ENCODE results near the gene GALNT17. TPM values are rescaled to one million over a fixed set of nuclear protein-coding genes. Genes with fewer than 3 reads are reported as not detected.

GALNT17 gene
- total RNA-seq, 4 donors from 2014 or later = 0.63 to 7.5 (median 3.1) TPM

- WGBS, 2 donors = 87 to 90% methylated on average over 11 of the region's 11 CpGs
- intact Hi-C loops (cut with DNase I; ENCODE audit: low total_unique reads) = no loop called here
- TF ChIP-seq CTCF (IDR thresholded peaks at IDR 0.05) = no peak
- TF ChIP-seq POLR2A (IDR thresholded peaks at IDR 0.05) = no peak
- DNase-seq (ENCODE audit: low spot score in 2 of 2) = no peak
- H3K4me3 ChIP-seq (ENCODE audit: low read depth, poor library complexity, severe bottlenecking) = no peak overlapping the region
These were observed 409.9 kb downstream of the GALNT17 start for GRCh38 chr7:71541707-71542353.

- WGBS, 2 donors = 28 to 41% methylated on average over 5 of the region's 5 CpGs
- TF ChIP-seq POLR2A (IDR thresholded peaks at IDR 0.05) (no peak), CTCF (IDR thresholded peaks at IDR 0.05) (no peak)
- intact Hi-C loops (cut with DNase I; ENCODE audit: low total_unique reads) = no loop called here
- no peak for DNase-seq (ENCODE audit: low spot score in 2 of 2)
- no peak overlapping the region for H3K4me3 ChIP-seq (ENCODE audit: low read depth, poor library complexity, severe bottlenecking)
These were observed 411.5 kb downstream of the GALNT17 start for GRCh38 chr7:71543396-71543795.

GRCh38 chr7:71544816-71545215 lies 412.9 kb downstream of the GALNT17 start:
- no peak for TF ChIP-seq POLR2A (IDR thresholded peaks at IDR 0.05)
- no peak for TF ChIP-seq CTCF (IDR thresholded peaks at IDR 0.05)
- no peak for DNase-seq (ENCODE audit: low spot score in 2 of 2)
- intact Hi-C loops (cut with DNase I; ENCODE audit: low total_unique reads) = no loop called here
- 41 to 53% methylated on average over 5 of the region's 5 CpGs for WGBS, 2 donors
- no peak overlapping the region for H3K4me3 ChIP-seq (ENCODE audit: low read depth, poor library complexity, severe bottlenecking)

- TF ChIP-seq POLR2A (IDR thresholded peaks at IDR 0.05) (no peak), CTCF (IDR thresholded peaks at IDR 0.05) (no peak)
- 92 to 95% methylated on average over 6 of the region's 6 CpGs for WGBS, 2 donors
- H3K4me3 ChIP-seq (ENCODE audit: low read depth, poor library complexity, severe bottlenecking) = no peak overlapping the region
- intact Hi-C loops (cut with DNase I; ENCODE audit: low total_unique reads) = no loop called here
- no peak for DNase-seq (ENCODE audit: low spot score in 2 of 2)
These were observed 415.5 kb downstream of the GALNT17 start for GRCh38 chr7:71547426-71547825.

- DNase-seq (ENCODE audit: low spot score in 2 of 2) = no peak
- H3K4me3 ChIP-seq (ENCODE audit: low read depth, poor library complexity, severe bottlenecking) = no peak overlapping the region
- 86 to 92% methylated on average over 3 of the region's 3 CpGs for WGBS, 2 donors
- intact Hi-C loops (cut with DNase I; ENCODE audit: low total_unique reads) = no loop called here
- TF ChIP-seq CTCF (IDR thresholded peaks at IDR 0.05) = no peak
- TF ChIP-seq POLR2A (IDR thresholded peaks at IDR 0.05) = no peak
These were observed 416.8 kb downstream of the GALNT17 start for GRCh38 chr7:71548746-71549145.

GRCh38 chr7:71553306-71553705 lies 421.4 kb downstream of the GALNT17 start:
- no peak for DNase-seq (ENCODE audit: low spot score in 2 of 2)
- no peak for TF ChIP-seq CTCF (IDR thresholded peaks at IDR 0.05)
- no peak overlapping the region for H3K4me3 ChIP-seq (ENCODE audit: low read depth, poor library complexity, severe bottlenecking)
- intact Hi-C loops (cut with DNase I; ENCODE audit: low total_unique reads) = no loop called here
- WGBS, 2 donors = 24 to 34% methylated on average over 1 of the region's 1 CpG
